Neural progenitor cell (in vitro differentiated cells): ENCODE results near the gene FANCD2OS.

Experiments used
- CTCF ChIP-seq: fragments of 200-600 bp; sonication (generic); IDR thresholded peaks from 2 replicates; pipeline ENCODE4 v1.5.1; 2017; ENCODE audit warnings: antibody characterized with exemption, mild to moderate bottlenecking
- EZH2 ChIP-seq: fragments of 200-600 bp; sonication (generic); IDR thresholded peaks from 2 replicates; pipeline ENCODE4 v1.6.1; 2017; ENCODE audit warnings: antibody characterized with exemption, mild to moderate bottlenecking, moderate library complexity

DNA sequence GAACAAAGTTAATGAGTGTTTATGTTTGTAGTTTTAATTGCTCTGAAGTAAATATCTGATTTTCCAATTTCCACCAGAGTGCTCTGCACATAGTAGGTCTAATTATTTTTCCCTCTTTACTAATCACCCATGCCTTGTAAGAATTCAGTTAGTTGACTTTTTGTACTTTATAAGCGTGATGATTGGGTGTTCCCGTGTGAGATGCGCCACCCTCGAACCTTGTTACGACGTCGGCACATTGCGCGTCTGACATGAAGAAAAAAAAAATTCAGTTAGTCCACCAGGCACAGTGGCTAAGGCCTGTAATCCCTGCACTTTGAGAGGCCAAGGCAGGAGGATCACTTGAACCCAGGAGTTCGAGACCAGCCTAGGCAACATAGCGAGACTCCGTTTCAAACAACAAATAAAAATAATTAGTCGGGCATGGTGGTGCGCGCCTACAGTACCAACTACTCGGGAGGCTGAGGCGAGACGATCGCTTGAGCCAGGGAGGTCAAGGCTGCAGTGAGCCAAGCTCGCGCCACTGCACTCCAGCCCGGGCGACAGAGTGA, 33.0 kb upstream of the FANCD2OS start:
- TF ChIP-seq CTCF: no peak
- no peak for TF ChIP-seq EZH2
